Erythroblast (primary cell): ENCODE results near the gene LYZL4.

Experiments
- GATA1 ChIP-seq: IDR thresholded peaks from 2 replicates; pipeline ENCODE4 v1.6.1; 2011; ENCODE audit warnings: low read depth, mild to moderate bottlenecking, control low read depth, low read length, moderate library complexity
- POLR2A ChIP-seq: IDR thresholded peaks from 2 replicates; pipeline ENCODE4 v1.6.1; 2011; ENCODE audit warnings: mild to moderate bottlenecking, low read length

DNA sequence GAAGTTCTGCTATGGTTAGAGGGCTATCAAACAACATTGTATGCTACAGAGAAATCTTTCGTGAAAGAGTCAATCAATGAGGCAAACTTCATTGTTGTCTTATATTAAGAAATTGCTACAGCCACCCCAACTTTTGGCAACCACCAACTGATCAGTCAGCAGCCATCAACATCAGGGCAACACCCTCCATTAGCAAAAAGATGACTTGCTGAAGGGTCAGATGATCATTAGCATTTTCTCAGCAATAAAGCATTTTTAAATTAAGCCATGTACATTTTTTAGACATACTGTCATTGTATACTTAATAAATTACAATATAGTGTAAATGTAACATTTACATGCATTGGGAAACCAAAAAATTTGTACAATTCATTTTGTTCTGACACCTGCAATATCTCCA is 53.1 kb downstream of the LYZL4 start:
- no peak for TF ChIP-seq POLR2A
- no peak for TF ChIP-seq GATA1
